H1 (cell line): Measurements from ENCODE around the gene PSMD13. TPM values are rescaled to one million over a fixed set of nuclear protein-coding genes. Genes with fewer than 3 reads are reported as not detected.

Experiments
- BRCA1 ChIP-seq: IDR thresholded peaks from 2 replicates; pipeline ENCODE4 v1.6.1; 2012; ENCODE audit warnings: low read depth, low read length, improper control_type of control experiment
- CBX5 ChIP-seq: fragments of 300-800, 300-1000 bp; sonication (generic); IDR thresholded peaks from 2 replicates; pipeline ENCODE4 v1.7.1; 2016; ENCODE audit warnings: antibody characterized with exemption, low read length, low read depth
- NRF1 ChIP-seq: IDR thresholded peaks from 2 replicates; pipeline ENCODE4 v1.6.1; 2011; ENCODE audit warnings: mild to moderate bottlenecking, low read depth, low read length, improper control_type of control experiment
- PHF8 ChIP-seq: fragments of 200-600 bp; sonication (generic); conservative IDR thresholded peaks from 2 replicates; pipeline ENCODE4 v1.7.1; 2012; ENCODE audit warnings: low read depth, mild to moderate bottlenecking, inconsistent platforms, low read length, moderate library complexity
- SP1 ChIP-seq: IDR thresholded peaks from 2 replicates; pipeline ENCODE4 v1.6.1; 2011; ENCODE audit warnings: low read depth, low read length
- YY1 ChIP-seq: IDR thresholded peaks from 2 replicates; pipeline ENCODE4 v1.6.1; 2011; ENCODE audit warnings: low read depth, mild to moderate bottlenecking, low read length
- polyA plus RNA-seq, 7 experiments: library from polyadenylated mRNA; depleted of rRNA in 3 of 7; stranded (reverse) in 5 of 7; unstranded in 2 of 7; fragments of >200 nt in 5 of 7; fragments of 200-250 nt in 2 of 7; gene quantifications; 1 replicate in 5 of 7; 2 replicates in 1 of 7; 4 replicates in 1 of 7; pipeline versions ENCODE4 v1.2.1 to v1.2.3, GENCODE V29; 2011 to 2013; ENCODE audit warnings: missing spikeins in 2 of 7, mixed read lengths in 2 of 7
- total RNA-seq: library from RNA; stranded (reverse); fragmentation: NEBNext Ultra II Directional; extraction: Animal tissue kit (Norgen Biotek cat#: 25700); gene quantifications from 2 replicates; pipeline ENCODE4 v1.2.1, GENCODE V29; 2021
- TF ChIP-seq, protein P1 (sequence below): fragments of 300-600 bp; sonication (generic); IDR thresholded peaks from 2 replicates; pipeline ENCODE4 v1.7.1; 2012; ENCODE audit warnings: low read length, moderate library complexity, mild to moderate bottlenecking, inconsistent platforms; ENCODE audit not compliant: insufficient replicate concordance

PSMD13 gene
- total and polyA plus RNA-seq, 2 of the 8 experiments (the other 6 are each of a cell fraction or from before 2014, with no cell fraction given) = 121 to 141 TPM

DNA sequence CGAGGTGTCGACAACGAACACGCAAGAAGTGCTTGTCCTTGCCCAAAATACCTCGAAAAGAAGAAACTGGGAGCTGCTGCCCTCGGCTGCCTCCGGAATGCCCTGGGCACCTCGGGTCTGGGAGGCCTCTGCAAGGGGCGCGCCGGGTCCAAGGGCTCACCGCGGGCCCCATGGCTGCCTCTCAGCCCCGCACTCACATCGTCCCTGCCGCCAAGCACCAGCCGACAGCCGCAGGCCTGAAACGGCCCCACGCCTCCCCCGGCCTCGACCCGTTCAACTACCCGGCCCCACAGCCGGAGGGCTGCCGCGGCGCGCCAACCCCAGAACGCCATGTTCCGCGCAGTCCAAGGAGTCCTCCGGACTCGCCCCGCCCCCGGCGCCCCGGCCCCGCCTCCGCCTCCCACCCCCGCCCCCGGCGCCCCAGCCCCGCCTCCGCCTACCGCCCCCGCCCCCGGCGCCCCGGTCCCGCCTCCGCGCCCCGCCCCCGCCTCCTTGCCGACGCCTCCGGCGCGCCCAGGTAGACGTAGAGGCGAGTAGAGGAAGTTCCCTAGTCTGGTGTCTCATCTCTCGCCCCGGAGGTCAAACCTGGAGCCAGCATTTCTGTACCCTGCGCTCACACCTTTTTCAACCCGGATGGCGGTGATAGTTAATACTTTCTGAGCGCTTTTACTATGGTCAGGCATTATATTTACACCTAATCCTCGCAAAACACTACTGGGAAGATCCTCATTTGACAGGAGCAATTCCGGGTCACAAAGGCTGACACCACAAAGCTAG, 591 bp upstream of the PSMD13 start, which contains the start of gene SIRT3 (continued):
- TF ChIP-seq YY1 = 0 out of 2 replicates have a peak, but pooled peaks have one; percentile 73
- no peak for TF ChIP-seq BRCA1
- peak; percentile 82 for TF ChIP-seq PHF8
- TF ChIP-seq, protein P1, sequence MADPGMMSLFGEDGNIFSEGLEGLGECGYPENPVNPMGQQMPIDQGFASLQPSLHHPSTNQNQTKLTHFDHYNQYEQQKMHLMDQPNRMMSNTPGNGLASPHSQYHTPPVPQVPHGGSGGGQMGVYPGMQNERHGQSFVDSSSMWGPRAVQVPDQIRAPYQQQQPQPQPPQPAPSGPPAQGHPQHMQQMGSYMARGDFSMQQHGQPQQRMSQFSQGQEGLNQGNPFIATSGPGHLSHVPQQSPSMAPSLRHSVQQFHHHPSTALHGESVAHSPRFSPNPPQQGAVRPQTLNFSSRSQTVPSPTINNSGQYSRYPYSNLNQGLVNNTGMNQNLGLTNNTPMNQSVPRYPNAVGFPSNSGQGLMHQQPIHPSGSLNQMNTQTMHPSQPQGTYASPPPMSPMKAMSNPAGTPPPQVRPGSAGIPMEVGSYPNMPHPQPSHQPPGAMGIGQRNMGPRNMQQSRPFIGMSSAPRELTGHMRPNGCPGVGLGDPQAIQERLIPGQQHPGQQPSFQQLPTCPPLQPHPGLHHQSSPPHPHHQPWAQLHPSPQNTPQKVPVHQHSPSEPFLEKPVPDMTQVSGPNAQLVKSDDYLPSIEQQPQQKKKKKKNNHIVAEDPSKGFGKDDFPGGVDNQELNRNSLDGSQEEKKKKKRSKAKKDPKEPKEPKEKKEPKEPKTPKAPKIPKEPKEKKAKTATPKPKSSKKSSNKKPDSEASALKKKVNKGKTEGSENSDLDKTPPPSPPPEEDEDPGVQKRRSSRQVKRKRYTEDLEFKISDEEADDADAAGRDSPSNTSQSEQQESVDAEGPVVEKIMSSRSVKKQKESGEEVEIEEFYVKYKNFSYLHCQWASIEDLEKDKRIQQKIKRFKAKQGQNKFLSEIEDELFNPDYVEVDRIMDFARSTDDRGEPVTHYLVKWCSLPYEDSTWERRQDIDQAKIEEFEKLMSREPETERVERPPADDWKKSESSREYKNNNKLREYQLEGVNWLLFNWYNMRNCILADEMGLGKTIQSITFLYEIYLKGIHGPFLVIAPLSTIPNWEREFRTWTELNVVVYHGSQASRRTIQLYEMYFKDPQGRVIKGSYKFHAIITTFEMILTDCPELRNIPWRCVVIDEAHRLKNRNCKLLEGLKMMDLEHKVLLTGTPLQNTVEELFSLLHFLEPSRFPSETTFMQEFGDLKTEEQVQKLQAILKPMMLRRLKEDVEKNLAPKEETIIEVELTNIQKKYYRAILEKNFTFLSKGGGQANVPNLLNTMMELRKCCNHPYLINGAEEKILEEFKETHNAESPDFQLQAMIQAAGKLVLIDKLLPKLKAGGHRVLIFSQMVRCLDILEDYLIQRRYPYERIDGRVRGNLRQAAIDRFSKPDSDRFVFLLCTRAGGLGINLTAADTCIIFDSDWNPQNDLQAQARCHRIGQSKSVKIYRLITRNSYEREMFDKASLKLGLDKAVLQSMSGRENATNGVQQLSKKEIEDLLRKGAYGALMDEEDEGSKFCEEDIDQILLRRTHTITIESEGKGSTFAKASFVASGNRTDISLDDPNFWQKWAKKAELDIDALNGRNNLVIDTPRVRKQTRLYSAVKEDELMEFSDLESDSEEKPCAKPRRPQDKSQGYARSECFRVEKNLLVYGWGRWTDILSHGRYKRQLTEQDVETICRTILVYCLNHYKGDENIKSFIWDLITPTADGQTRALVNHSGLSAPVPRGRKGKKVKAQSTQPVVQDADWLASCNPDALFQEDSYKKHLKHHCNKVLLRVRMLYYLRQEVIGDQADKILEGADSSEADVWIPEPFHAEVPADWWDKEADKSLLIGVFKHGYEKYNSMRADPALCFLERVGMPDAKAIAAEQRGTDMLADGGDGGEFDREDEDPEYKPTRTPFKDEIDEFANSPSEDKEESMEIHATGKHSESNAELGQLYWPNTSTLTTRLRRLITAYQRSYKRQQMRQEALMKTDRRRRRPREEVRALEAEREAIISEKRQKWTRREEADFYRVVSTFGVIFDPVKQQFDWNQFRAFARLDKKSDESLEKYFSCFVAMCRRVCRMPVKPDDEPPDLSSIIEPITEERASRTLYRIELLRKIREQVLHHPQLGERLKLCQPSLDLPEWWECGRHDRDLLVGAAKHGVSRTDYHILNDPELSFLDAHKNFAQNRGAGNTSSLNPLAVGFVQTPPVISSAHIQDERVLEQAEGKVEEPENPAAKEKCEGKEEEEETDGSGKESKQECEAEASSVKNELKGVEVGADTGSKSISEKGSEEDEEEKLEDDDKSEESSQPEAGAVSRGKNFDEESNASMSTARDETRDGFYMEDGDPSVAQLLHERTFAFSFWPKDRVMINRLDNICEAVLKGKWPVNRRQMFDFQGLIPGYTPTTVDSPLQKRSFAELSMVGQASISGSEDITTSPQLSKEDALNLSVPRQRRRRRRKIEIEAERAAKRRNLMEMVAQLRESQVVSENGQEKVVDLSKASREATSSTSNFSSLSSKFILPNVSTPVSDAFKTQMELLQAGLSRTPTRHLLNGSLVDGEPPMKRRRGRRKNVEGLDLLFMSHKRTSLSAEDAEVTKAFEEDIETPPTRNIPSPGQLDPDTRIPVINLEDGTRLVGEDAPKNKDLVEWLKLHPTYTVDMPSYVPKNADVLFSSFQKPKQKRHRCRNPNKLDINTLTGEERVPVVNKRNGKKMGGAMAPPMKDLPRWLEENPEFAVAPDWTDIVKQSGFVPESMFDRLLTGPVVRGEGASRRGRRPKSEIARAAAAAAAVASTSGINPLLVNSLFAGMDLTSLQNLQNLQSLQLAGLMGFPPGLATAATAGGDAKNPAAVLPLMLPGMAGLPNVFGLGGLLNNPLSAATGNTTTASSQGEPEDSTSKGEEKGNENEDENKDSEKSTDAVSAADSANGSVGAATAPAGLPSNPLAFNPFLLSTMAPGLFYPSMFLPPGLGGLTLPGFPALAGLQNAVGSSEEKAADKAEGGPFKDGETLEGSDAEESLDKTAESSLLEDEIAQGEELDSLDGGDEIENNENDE = no peak
- TF ChIP-seq CBX5 = no peak
- TF ChIP-seq SP1 = no peak
- no peak for TF ChIP-seq NRF1
